ENCODE data around the gene PSTPIP1.

DNA sequence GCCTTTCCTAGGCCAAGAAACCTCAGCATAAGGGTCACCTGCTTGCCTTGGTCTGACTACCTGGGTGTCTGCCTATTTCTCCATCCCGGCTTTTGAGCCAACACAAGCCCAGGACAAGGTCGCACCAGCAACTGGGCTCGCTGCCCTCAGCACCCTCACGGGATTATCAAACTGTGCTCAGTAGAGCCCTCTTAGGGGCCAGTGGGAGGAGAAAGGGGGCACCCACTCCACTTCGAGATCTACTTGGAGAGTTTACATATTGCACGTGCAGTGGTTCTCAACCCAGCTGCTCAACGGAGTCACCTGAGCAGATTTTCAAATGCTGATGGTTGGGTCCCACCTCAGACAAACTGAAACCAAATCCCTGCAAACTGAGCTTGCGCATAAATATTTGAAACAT, 44.9 kb downstream of the PSTPIP1 start:
- TF ChIP-seq, protein P1, sequence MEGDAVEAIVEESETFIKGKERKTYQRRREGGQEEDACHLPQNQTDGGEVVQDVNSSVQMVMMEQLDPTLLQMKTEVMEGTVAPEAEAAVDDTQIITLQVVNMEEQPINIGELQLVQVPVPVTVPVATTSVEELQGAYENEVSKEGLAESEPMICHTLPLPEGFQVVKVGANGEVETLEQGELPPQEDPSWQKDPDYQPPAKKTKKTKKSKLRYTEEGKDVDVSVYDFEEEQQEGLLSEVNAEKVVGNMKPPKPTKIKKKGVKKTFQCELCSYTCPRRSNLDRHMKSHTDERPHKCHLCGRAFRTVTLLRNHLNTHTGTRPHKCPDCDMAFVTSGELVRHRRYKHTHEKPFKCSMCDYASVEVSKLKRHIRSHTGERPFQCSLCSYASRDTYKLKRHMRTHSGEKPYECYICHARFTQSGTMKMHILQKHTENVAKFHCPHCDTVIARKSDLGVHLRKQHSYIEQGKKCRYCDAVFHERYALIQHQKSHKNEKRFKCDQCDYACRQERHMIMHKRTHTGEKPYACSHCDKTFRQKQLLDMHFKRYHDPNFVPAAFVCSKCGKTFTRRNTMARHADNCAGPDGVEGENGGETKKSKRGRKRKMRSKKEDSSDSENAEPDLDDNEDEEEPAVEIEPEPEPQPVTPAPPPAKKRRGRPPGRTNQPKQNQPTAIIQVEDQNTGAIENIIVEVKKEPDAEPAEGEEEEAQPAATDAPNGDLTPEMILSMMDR (CRISPR knock-in tag; IDR thresholded peaks at IDR 0.05) = no peak
- TF ChIP-seq NAIF1 (CRISPR knock-in tag; IDR thresholded peaks at IDR 0.05; ENCODE audit: borderline replicate concordance) (no peak), ZBTB21 (CRISPR knock-in tag; IDR thresholded peaks at IDR 0.05) (no peak), POLR2A (IDR thresholded peaks at IDR 0.05; ENCODE audit: insufficient read depth in 1 of 2, low read depth in 2 of 2, low read length in 2 of 2) (no peak), ZSCAN9 (CRISPR knock-in tag; IDR thresholded peaks at IDR 0.05; ENCODE audit: borderline replicate concordance) (no peak), TAF1 (CRISPR knock-in tag; IDR thresholded peaks at IDR 0.05) (no peak), EP300 (IDR thresholded peaks at IDR 0.05; ENCODE audit: low read depth in 2 of 2, low read length in 2 of 2) (no peak), EP300 (CRISPR knock-in tag; IDR thresholded peaks at IDR 0.05; ENCODE audit: borderline replicate concordance) (no peak), PTBP1 (IDR thresholded peaks at IDR 0.05; ENCODE audit: low read depth, low read length, poor library complexity, severe bottlenecking) (no peak)
- TF ChIP-seq, protein P2, sequence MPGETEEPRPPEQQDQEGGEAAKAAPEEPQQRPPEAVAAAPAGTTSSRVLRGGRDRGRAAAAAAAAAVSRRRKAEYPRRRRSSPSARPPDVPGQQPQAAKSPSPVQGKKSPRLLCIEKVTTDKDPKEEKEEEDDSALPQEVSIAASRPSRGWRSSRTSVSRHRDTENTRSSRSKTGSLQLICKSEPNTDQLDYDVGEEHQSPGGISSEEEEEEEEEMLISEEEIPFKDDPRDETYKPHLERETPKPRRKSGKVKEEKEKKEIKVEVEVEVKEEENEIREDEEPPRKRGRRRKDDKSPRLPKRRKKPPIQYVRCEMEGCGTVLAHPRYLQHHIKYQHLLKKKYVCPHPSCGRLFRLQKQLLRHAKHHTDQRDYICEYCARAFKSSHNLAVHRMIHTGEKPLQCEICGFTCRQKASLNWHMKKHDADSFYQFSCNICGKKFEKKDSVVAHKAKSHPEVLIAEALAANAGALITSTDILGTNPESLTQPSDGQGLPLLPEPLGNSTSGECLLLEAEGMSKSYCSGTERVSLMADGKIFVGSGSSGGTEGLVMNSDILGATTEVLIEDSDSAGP (CRISPR knock-in tag; IDR thresholded peaks at IDR 0.05; ENCODE audit: borderline replicate concordance) = no peak
- TF ChIP-seq, protein P3, sequence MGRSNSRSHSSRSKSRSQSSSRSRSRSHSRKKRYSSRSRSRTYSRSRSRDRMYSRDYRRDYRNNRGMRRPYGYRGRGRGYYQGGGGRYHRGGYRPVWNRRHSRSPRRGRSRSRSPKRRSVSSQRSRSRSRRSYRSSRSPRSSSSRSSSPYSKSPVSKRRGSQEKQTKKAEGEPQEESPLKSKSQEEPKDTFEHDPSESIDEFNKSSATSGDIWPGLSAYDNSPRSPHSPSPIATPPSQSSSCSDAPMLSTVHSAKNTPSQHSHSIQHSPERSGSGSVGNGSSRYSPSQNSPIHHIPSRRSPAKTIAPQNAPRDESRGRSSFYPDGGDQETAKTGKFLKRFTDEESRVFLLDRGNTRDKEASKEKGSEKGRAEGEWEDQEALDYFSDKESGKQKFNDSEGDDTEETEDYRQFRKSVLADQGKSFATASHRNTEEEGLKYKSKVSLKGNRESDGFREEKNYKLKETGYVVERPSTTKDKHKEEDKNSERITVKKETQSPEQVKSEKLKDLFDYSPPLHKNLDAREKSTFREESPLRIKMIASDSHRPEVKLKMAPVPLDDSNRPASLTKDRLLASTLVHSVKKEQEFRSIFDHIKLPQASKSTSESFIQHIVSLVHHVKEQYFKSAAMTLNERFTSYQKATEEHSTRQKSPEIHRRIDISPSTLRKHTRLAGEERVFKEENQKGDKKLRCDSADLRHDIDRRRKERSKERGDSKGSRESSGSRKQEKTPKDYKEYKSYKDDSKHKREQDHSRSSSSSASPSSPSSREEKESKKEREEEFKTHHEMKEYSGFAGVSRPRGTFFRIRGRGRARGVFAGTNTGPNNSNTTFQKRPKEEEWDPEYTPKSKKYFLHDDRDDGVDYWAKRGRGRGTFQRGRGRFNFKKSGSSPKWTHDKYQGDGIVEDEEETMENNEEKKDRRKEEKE (IDR thresholded peaks at IDR 0.05) = no peak
- TF ChIP-seq, protein P4, sequence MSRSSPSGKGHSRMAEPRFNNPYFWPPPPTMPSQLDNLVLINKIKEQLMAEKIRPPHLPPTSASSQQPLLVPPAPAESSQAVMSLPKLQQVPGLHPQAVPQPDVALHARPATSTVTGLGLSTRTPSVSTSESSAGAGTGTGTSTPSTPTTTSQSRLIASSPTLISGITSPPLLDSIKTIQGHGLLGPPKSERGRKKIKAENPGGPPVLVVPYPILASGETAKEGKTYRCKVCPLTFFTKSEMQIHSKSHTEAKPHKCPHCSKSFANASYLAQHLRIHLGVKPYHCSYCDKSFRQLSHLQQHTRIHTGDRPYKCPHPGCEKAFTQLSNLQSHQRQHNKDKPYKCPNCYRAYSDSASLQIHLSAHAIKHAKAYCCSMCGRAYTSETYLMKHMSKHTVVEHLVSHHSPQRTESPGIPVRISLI (CRISPR knock-in tag; IDR thresholded peaks at IDR 0.05; ENCODE audit: borderline replicate concordance) = no peak
- TF ChIP-seq, protein P5, sequence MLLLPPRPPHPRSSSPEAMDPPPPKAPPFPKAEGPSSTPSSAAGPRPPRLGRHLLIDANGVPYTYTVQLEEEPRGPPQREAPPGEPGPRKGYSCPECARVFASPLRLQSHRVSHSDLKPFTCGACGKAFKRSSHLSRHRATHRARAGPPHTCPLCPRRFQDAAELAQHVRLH (CRISPR knock-in tag; IDR thresholded peaks at IDR 0.05; ENCODE audit: borderline replicate concordance, low read depth) = no peak
- TF ChIP-seq, protein P6, sequence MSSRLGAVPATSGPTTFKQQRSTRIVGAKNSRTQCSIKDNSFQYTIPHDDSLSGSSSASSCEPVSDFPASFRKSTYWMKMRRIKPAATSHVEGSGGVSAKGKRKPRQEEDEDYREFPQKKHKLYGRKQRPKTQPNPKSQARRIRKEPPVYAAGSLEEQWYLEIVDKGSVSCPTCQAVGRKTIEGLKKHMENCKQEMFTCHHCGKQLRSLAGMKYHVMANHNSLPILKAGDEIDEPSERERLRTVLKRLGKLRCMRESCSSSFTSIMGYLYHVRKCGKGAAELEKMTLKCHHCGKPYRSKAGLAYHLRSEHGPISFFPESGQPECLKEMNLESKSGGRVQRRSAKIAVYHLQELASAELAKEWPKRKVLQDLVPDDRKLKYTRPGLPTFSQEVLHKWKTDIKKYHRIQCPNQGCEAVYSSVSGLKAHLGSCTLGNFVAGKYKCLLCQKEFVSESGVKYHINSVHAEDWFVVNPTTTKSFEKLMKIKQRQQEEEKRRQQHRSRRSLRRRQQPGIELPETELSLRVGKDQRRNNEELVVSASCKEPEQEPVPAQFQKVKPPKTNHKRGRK (CRISPR knock-in tag; IDR thresholded peaks at IDR 0.05) = no peak
- TF ChIP-seq, protein P7, sequence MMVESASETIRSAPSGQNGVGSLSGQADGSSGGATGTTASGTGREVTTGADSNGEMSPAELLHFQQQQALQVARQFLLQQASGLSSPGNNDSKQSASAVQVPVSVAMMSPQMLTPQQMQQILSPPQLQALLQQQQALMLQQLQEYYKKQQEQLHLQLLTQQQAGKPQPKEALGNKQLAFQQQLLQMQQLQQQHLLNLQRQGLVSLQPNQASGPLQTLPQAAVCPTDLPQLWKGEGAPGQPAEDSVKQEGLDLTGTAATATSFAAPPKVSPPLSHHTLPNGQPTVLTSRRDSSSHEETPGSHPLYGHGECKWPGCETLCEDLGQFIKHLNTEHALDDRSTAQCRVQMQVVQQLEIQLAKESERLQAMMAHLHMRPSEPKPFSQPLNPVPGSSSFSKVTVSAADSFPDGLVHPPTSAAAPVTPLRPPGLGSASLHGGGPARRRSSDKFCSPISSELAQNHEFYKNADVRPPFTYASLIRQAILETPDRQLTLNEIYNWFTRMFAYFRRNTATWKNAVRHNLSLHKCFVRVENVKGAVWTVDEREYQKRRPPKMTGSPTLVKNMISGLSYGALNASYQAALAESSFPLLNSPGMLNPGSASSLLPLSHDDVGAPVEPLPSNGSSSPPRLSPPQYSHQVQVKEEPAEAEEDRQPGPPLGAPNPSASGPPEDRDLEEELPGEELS (CRISPR knock-in tag; IDR thresholded peaks at IDR 0.05) = no peak

Data from HepG2 (cell line).